BJ (cell line): ENCODE results near the gene HES7. TPM values are rescaled to one million over a fixed set of nuclear protein-coding genes. Genes with fewer than 3 reads are reported as not detected.

ENCODE experiments used
- CTCF ChIA-PET: fragments of 350-600 bp; formaldehyde crosslinking; extraction: SDS; loops from one replicate; lab custom pipeline; 2021; ENCODE audit warnings: antibody characterized with exemption, inconsistent platforms; lab: Yijun Ruan, JAX
- POLR2A ChIA-PET: fragments of 300-600 bp; sonication (Branson Sonifier 250); formaldehyde crosslinking; extraction: SDS; loops from one replicate; lab custom pipeline; 2021; ENCODE audit warnings: antibody characterized with exemption; lab: Charles Lee
- DNase-seq: peaks from one replicate; pipeline ENCODE4 v3.0.0-alpha.2; 2011; ENCODE audit warnings: low read depth
- H3K27me3 ChIP-seq: 2 replicates; pipeline ENCODE4 v1.6.0; 2011; ENCODE audit warnings: low read length; ENCODE audit not compliant: control insufficient read depth, insufficient read depth
- H3K36me3 ChIP-seq: 2 replicates; pipeline ENCODE4 v1.5.1; 2011; ENCODE audit warnings: low read length; ENCODE audit not compliant: control insufficient read depth, insufficient read depth
- H3K4me3 ChIP-seq: 2 replicates; pipeline ENCODE4 v1.5.1; 2011; ENCODE audit warnings: low read depth, mild to moderate bottlenecking, control low read depth, low read length
- polyA plus RNA-seq: library from polyadenylated mRNA; depleted of rRNA; stranded (reverse); fragments of >200 nt; gene quantifications from 2 replicates; pipeline ENCODE4 v1.2.3, GENCODE V29; 2011
- TF ChIP-seq, protein P1 (sequence below): IDR thresholded peaks from 2 replicates; pipeline ENCODE4 v1.5.1; 2011; ENCODE audit warnings: low read depth, mild to moderate bottlenecking, control low read depth, inconsistent platforms, low read length, moderate library complexity; ENCODE audit not compliant: insufficient read depth

The HES7 gene
- polyA plus RNA-seq, 1 experiment, result not detected

DNA sequence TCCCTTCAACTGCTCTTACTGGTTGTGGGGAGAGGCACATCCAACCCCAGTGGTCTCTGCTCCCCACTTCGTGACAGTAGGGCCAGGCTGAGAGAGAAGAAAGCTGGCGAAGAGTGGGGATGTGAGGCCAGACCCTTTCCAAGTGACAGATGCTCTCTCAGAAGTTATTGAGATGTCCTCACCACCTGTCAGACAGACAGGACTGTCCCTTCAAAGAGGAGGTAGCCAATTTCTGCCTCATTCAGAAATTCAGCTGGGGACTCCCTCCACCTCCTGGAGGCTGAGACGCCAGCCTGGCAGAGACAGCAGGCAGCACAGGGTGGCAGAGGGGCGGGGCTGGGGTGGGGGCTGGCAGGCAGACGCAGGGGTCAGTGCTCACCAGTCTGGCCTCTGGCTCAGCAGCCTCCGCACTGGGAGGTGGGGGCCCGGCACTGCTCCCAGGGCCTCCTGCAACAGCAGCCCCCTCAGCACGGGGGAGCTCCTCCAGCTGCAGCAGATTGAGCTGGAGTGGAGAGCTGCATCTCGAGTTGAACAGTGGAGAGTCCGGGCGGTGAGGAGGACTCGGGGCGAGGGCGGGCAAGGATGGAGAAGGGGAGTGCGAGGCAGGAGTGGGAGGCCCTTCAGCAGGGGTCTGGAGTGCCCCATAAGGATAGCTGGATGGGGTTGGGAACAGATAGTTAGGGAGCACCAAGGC is 19.1 kb upstream of the HES7 start:
- no peak for DNase-seq
- Histone ChIP-seq H3K36me3 (peaks cover 54% of the 10 kb centered on the region), H3K4me3 (no peak overlapping the region), H3K27me3 (no peaks in the 10 kb centered on the region)
- ChIA-PET POLR2A (no interaction called here), CTCF (interaction anchor here (0.5 kb wide), 1 partner anchor 16 kb away, joined by 4 read pairs; no protein-coding TSS in a partner anchor)
- TF ChIP-seq, protein P1, sequence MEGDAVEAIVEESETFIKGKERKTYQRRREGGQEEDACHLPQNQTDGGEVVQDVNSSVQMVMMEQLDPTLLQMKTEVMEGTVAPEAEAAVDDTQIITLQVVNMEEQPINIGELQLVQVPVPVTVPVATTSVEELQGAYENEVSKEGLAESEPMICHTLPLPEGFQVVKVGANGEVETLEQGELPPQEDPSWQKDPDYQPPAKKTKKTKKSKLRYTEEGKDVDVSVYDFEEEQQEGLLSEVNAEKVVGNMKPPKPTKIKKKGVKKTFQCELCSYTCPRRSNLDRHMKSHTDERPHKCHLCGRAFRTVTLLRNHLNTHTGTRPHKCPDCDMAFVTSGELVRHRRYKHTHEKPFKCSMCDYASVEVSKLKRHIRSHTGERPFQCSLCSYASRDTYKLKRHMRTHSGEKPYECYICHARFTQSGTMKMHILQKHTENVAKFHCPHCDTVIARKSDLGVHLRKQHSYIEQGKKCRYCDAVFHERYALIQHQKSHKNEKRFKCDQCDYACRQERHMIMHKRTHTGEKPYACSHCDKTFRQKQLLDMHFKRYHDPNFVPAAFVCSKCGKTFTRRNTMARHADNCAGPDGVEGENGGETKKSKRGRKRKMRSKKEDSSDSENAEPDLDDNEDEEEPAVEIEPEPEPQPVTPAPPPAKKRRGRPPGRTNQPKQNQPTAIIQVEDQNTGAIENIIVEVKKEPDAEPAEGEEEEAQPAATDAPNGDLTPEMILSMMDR, result no peak

DNA sequence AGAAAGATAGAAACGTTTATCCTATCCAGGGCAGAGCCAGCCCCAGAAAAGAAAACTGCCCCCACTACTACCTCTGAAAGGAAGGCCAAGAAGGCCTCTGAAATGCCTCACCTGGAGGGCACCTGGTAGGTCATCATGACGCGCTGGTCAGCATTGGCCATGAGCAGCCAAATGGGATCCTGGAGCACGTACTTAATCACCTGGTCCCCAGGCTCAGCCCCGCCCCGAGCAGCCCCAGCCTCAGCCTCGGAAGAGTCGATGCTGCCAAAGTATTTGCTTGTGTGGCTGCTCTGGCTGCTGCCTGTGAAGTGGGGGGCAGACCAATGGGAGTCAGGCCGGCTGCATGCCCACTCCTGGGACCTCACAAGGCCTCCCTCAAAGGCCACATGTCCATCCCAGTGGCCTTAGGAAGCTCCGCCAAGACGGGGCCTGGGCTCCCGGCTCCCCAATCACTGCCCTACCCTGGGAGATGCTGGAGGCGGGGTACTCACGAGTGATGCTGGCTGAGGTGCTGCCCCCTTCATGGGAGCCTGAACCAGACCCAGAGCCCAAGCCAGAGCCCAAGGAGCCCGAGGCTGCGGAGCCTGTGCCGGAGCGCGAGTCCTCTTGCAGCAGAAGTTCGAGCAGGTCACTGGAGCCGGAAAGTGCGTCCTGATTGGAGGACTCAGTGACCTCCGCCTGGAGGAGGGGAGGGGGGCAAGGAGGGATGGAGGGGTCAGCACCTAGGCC is 18.4 kb upstream of the HES7 start:
- no peak for DNase-seq
- Histone ChIP-seq H3K36me3 (peaks cover 48% of the 10 kb centered on the region), H3K4me3 (no peak overlapping the region), H3K27me3 (no peaks in the 10 kb centered on the region)
- TF ChIP-seq, protein P1, result no peak
- POLR2A ChIA-PET, result no interaction called here
- CTCF ChIA-PET, result interaction anchor here (1.7 kb wide), 1 partner anchor 16 kb away, joined by 4 read pairs; no protein-coding TSS in a partner anchor

GRCh38 chr17:8141741-8142140 is 17.8 kb upstream of the HES7 start:
- TF ChIP-seq, protein P1, result no peak
- Histone ChIP-seq H3K27me3 (no peaks in the 10 kb centered on the region), H3K4me3 (no peak overlapping the region), H3K36me3 (peaks cover 42% of the 10 kb centered on the region)
- POLR2A ChIA-PET, result no interaction called here
- CTCF ChIA-PET, result interaction anchor here (1.1 to 1.7 kb wide), 3 partner anchors 9 to 16 kb away, joined by 3 to 5 read pairs (median 4); no protein-coding TSS in a partner anchor
- DNase-seq, result no peak

GRCh38 chr17:8141045-8141444 is 17.1 kb upstream of the HES7 start:
- ChIA-PET POLR2A (no interaction called here), CTCF (interaction anchor here (0.6 to 1.7 kb wide), 6 partner anchors 10 to 79 kb away, joined by 3 to 5 read pairs (median 3); partner anchors contain the start of gene ALOXE3)
- DNase-seq, result no peak
- no peak overlapping the region for H3K4me3 ChIP-seq
- TF ChIP-seq, protein P1, result no peak
- H3K27me3 ChIP-seq, result no peaks in the 10 kb centered on the region
- H3K36me3 ChIP-seq, result peaks cover 36% of the 10 kb centered on the region
